Activated CD4-positive, alpha-beta memory T cell treated with anti-CD3 and anti-CD28 coated beads for 36 hours (primary cell): ENCODE measurements around the gene TUBGCP4. TPM values are rescaled to one million over a fixed set of nuclear protein-coding genes. Genes with fewer than 3 reads are reported as not detected.
"Not testable (repeated sequence)": the region's sequence is repeated elsewhere in the genome, so short reads cannot be mapped to it uniquely, and the experiment has no call there.

Experiments used
- CTCF ChIA-PET: fragments of 350-600 bp; sonication (Branson Sonifier 250); formaldehyde crosslinking; loops from one replicate; lab custom pipeline; 2021; ENCODE audit warnings: antibody characterized with exemption, inconsistent platforms; lab: Charles Lee
- POLR2A ChIA-PET: fragments of 350-600 bp; sonication (Branson Sonifier 250); formaldehyde crosslinking; loops from one replicate; lab custom pipeline; 2021; ENCODE audit warnings: antibody characterized with exemption; lab: Charles Lee
- DNase-seq: peaks from one replicate; pipeline ENCODE4 v3.0.0-alpha.2; 2020
- H3K27ac Mint-ChIP-seq: one replicate; pipeline ENCODE4 v1.8.0; 2021; ENCODE audit warnings: mixed read lengths
- H3K27me3 Mint-ChIP-seq: one replicate; pipeline ENCODE4 v1.8.0; 2021; ENCODE audit warnings: mixed read lengths
- H3K36me3 Mint-ChIP-seq: one replicate; pipeline ENCODE4 v1.8.0; 2021; ENCODE audit warnings: mixed read lengths
- H3K4me1 Mint-ChIP-seq: one replicate; pipeline ENCODE4 v1.8.0; 2021; ENCODE audit warnings: low read depth, mixed read lengths
- H3K4me3 Mint-ChIP-seq: one replicate; pipeline ENCODE4 v1.8.0; 2021; ENCODE audit warnings: mild to moderate bottlenecking, mixed read lengths
- H3K9me3 Mint-ChIP-seq: one replicate; pipeline ENCODE4 v1.8.0; 2021; ENCODE audit warnings: mixed read lengths
- intact Hi-C: fragments of 100-400 bp; cut with micrococcal nuclease; formaldehyde crosslinking; loops from one replicate; pipeline ENCODE4 v1.15.1; 2023
- total RNA-seq, 2 experiments: library from RNA; stranded (reverse); gene quantifications; one replicate each; pipeline ENCODE4 v1.2.3, GENCODE V29; 2021

The TUBGCP4 gene
- total RNA-seq, 2 experiments from 2014 or later = 37.3 to 37.6 TPM

GRCh38 chr15:43361313-43361903 is 9.5 kb upstream of the TUBGCP4 start:
- CTCF ChIA-PET = interaction anchor here (1.1 to 2.9 kb wide), 3 partner anchors 10 to 75 kb away, joined by 3 to 14 read pairs (median 12); partner anchors contain the start of genes TUBGCP4 and ZSCAN29

GRCh38 chr15:43370310-43370974 is 459 bp upstream of the TUBGCP4 start:
- H3K9me3 Mint-ChIP-seq = peaks cover 33% of the 10 kb centered on the region
- CTCF ChIA-PET = interaction anchor here (0.6 to 2.2 kb wide), 8 partner anchors 9 to 145 kb away, joined by 3 to 12 read pairs (median 4); no protein-coding TSS in a partner anchor
- intact Hi-C loops = loop anchor here (10.0 kb wide), 1 partner anchor 144 kb away; the partner anchor contains the start of gene MAP1A
- H3K36me3 Mint-ChIP-seq = peaks cover 48% of the 10 kb centered on the region
- POLR2A ChIA-PET = interaction anchor here (0.6 to 1.6 kb wide), 5 partner anchors 12 to 1373 kb away, joined by 3 to 8 read pairs (median 4); no protein-coding TSS in a partner anchor
- H3K4me3 Mint-ChIP-seq = peak overlapping the region; percentile 90
- H3K27ac Mint-ChIP-seq = peak overlapping the region; percentile 54
- H3K4me1 Mint-ChIP-seq = peaks cover 53% of the 10 kb centered on the region
- no peaks in the 10 kb centered on the region for H3K27me3 Mint-ChIP-seq
- peak; percentile 15 for DNase-seq

More at GRCh38 chr15:43361313-43361903, 9.5 kb upstream of the TUBGCP4 start:
- Mint-ChIP-seq H3K4me3 (no peak overlapping the region), H3K27me3 (no peaks in the 10 kb centered on the region), H3K27ac (no peak overlapping the region), H3K9me3 (peaks cover 67% of the 10 kb centered on the region), H3K36me3 (peaks cover 84% of the 10 kb centered on the region), H3K4me1 (peaks cover 4% of the 10 kb centered on the region)
- no peak for DNase-seq
- POLR2A ChIA-PET = no interaction called here
- intact Hi-C loops = no loop called here

- no peak overlapping the region for H3K27ac Mint-ChIP-seq
- H3K4me1 Mint-ChIP-seq = peaks cover 21% of the 10 kb centered on the region
- H3K27me3 Mint-ChIP-seq = no peaks in the 10 kb centered on the region
- intact Hi-C loops = loop anchor here (10.0 kb wide), 1 partner anchor 139 kb away; the partner anchor contains the start of gene MAP1A
- no peak overlapping the region for H3K4me3 Mint-ChIP-seq
- ChIA-PET CTCF (interaction anchor here (0.6 to 3.4 kb wide), 24 partner anchors 11 to 446 kb away, joined by 3 to 45 read pairs (median 4); no protein-coding TSS in a partner anchor), POLR2A (interaction anchor here (1.0 kb wide), 2 partner anchors 11 to 14 kb away, joined by 3 to 4 read pairs; no protein-coding TSS in a partner anchor)
- DNase-seq = peak; percentile 39
- H3K36me3 Mint-ChIP-seq = peaks cover 40% of the 10 kb centered on the region
- no peaks in the 10 kb centered on the region for H3K9me3 Mint-ChIP-seq
Measured at GRCh38 chr15:43376017-43376705, 5.3 kb downstream of the TUBGCP4 start.

- H3K4me3 Mint-ChIP-seq = no peak overlapping the region
- H3K27ac Mint-ChIP-seq = no peak overlapping the region
- no peaks in the 10 kb centered on the region for H3K27me3 Mint-ChIP-seq
- peaks cover 3% of the 10 kb centered on the region for H3K4me1 Mint-ChIP-seq
- H3K9me3 Mint-ChIP-seq = no peaks in the 10 kb centered on the region
- no peak for DNase-seq
- intact Hi-C loops = loop anchor here (10.0 kb wide), 1 partner anchor 136 kb away; the partner anchor contains the start of gene MAP1A
- POLR2A ChIA-PET = no interaction called here
- CTCF ChIA-PET = interaction anchor here (1.0 to 1.4 kb wide), 3 partner anchors 9 to 153 kb away, joined by 3 to 4 read pairs (median 4); no protein-coding TSS in a partner anchor
- peaks cover 46% of the 10 kb centered on the region for H3K36me3 Mint-ChIP-seq
Measured at GRCh38 chr15:43378601-43379000, 7.7 kb downstream of the TUBGCP4 start.

DNA sequence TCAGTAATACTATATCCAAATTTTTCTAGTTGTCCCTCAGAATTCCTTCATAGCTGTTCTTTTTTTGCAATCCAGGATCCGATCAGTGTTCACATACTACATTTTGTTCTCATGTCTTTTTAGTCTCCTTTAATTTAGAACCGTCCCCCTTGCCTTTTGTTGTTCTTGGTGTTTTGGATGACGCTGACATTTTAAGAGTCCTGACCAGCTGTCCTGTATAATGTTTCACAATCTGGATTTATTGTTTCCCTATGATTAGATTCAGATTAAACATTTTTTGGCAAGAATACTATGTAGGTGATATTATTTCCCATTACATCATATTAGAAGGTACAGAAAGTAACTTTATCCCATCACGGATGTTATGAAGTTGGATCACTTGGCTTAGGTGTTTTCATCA is 11.4 kb downstream of the TUBGCP4 start:
- H3K36me3 Mint-ChIP-seq = peaks cover 64% of the 10 kb centered on the region
- intact Hi-C loops = no loop called here
- H3K4me3 Mint-ChIP-seq = no peak overlapping the region
- no peaks in the 10 kb centered on the region for H3K9me3 Mint-ChIP-seq
- H3K27me3 Mint-ChIP-seq = no peaks in the 10 kb centered on the region
- H3K4me1 Mint-ChIP-seq = no peaks in the 10 kb centered on the region
- POLR2A ChIA-PET = no interaction called here
- H3K27ac Mint-ChIP-seq = no peak overlapping the region
- DNase-seq = no peak
- CTCF ChIA-PET = interaction anchor here (1.0 kb wide), 1 partner anchor 12 kb away, joined by 3 read pairs; the partner anchor contains the start of genes TUBGCP4 and ZSCAN29

- peaks cover 62% of the 10 kb centered on the region for H3K36me3 Mint-ChIP-seq
- H3K27me3 Mint-ChIP-seq = no peaks in the 10 kb centered on the region
- intact Hi-C loops = no loop called here
- H3K27ac Mint-ChIP-seq = no peak overlapping the region
- H3K9me3 Mint-ChIP-seq = no peaks in the 10 kb centered on the region
- CTCF ChIA-PET = no interaction called here
- POLR2A ChIA-PET = no interaction called here
- H3K4me3 Mint-ChIP-seq = no peak overlapping the region
- DNase-seq = no peak
- no peaks in the 10 kb centered on the region for H3K4me1 Mint-ChIP-seq
Measured at GRCh38 chr15:43383070-43383469, 12.2 kb downstream of the TUBGCP4 start.

GRCh38 chr15:43390723-43391122 is 19.8 kb downstream of the TUBGCP4 start:
- Mint-ChIP-seq H3K27ac (no peak overlapping the region), H3K9me3 (no peaks in the 10 kb centered on the region), H3K27me3 (no peaks in the 10 kb centered on the region), H3K36me3 (peaks cover 45% of the 10 kb centered on the region), H3K4me1 (no peaks in the 10 kb centered on the region), H3K4me3 (no peak overlapping the region)
- ChIA-PET POLR2A (interaction anchor here (1.1 kb wide), 1 partner anchor 15 kb away, joined by 4 read pairs; no protein-coding TSS in a partner anchor), CTCF (interaction anchor here (0.8 to 0.9 kb wide), 2 partner anchors 20 to 105 kb away, joined by 4 to 5 read pairs; partner anchors contain the start of genes TUBGCP4 and ZSCAN29)
- intact Hi-C loops = no loop called here
- no peak for DNase-seq

GRCh38 chr15:43393592-43393991 is 22.7 kb downstream of the TUBGCP4 start:
- H3K27ac Mint-ChIP-seq, H3K4me3 Mint-ChIP-seq, H3K9me3 Mint-ChIP-seq, H3K27me3 Mint-ChIP-seq, DNase-seq, CTCF ChIA-PET, H3K4me1 Mint-ChIP-seq, intact Hi-C loops, POLR2A ChIA-PET: not testable (repeated sequence)
- peaks cover 41% of the 10 kb centered on the region for H3K36me3 Mint-ChIP-seq

DNA sequence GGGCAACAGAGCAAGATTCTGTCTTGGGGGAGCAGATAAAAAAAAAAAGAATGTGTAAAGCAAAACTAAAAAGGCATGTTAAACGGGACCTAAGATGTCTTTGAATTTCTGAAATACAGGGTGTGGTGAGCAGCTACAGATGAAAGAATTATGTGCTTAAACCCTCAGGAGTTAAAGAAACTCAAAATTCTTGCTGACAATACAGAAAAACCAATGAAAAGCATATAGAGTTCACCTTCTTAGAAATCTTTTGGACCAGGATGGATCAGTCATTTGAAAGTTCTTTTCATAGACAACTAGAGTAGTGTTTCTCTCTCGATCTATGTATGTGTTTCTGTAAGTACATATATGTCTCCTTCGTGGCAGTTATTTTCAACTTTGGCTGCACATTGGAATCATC is 31.4 kb downstream of the TUBGCP4 start:
- H3K9me3 Mint-ChIP-seq = no peaks in the 10 kb centered on the region
- H3K27ac Mint-ChIP-seq = no peak overlapping the region
- H3K4me1 Mint-ChIP-seq = no peaks in the 10 kb centered on the region
- CTCF ChIA-PET = no interaction called here
- POLR2A ChIA-PET = interaction anchor here (0.5 to 0.6 kb wide), 2 partner anchors 352 to 926 kb away, joined by 3 to 5 read pairs; no protein-coding TSS in a partner anchor
- peaks cover 40% of the 10 kb centered on the region for H3K36me3 Mint-ChIP-seq
- intact Hi-C loops = no loop called here
- H3K27me3 Mint-ChIP-seq = no peaks in the 10 kb centered on the region
- no peak overlapping the region for H3K4me3 Mint-ChIP-seq
- DNase-seq = no peak

- ChIA-PET POLR2A (no interaction called here), CTCF (no interaction called here)
- H3K4me1 Mint-ChIP-seq = no peaks in the 10 kb centered on the region
- H3K4me3 Mint-ChIP-seq = no peak overlapping the region
- intact Hi-C loops = no loop called here
- no peaks in the 10 kb centered on the region for H3K27me3 Mint-ChIP-seq
- H3K27ac Mint-ChIP-seq = no peak overlapping the region
- peaks cover 46% of the 10 kb centered on the region for H3K36me3 Mint-ChIP-seq
- no peak for DNase-seq
- H3K9me3 Mint-ChIP-seq = no peaks in the 10 kb centered on the region
Measured at GRCh38 chr15:43403616-43404015, 32.7 kb downstream of the TUBGCP4 start.

- intact Hi-C loops = no loop called here
- ChIA-PET CTCF (no interaction called here), POLR2A (no interaction called here)
- H3K9me3 Mint-ChIP-seq = no peaks in the 10 kb centered on the region
- no peaks in the 10 kb centered on the region for H3K4me1 Mint-ChIP-seq
- no peak for DNase-seq
- peaks cover 46% of the 10 kb centered on the region for H3K36me3 Mint-ChIP-seq
- no peaks in the 10 kb centered on the region for H3K27me3 Mint-ChIP-seq
- H3K4me3 Mint-ChIP-seq = no peak overlapping the region
- no peak overlapping the region for H3K27ac Mint-ChIP-seq
Measured at GRCh38 chr15:43404130-43404529, 33.2 kb downstream of the TUBGCP4 start.
